ENCODE measurements around the gene PARVB. TPM values are rescaled to one million over a fixed set of nuclear protein-coding genes. Genes with fewer than 3 reads are reported as not detected.
A peak's percentile ranks its signal among the peaks of the same experiment; 100 is the strongest.

Gene PARVB
- total and polyA plus RNA-seq, 2 experiments from 2014 or later, result 10.2 to 11.2 TPM

- peak; percentile 75 for DNase-seq (ENCODE audit: low spot score)
- TF ChIP-seq CTCF (IDR thresholded peaks at IDR 0.05; ENCODE audit: poor library complexity), result peak; percentile 97
- no peak for TF ChIP-seq EZH2 (IDR thresholded peaks at IDR 0.05; ENCODE audit: borderline replicate concordance)
- no peak for TF ChIP-seq EZH2phosphoT487 (IDR thresholded peaks at IDR 0.05; ENCODE audit: low read depth, severe bottlenecking, unreplicated experiment)
- Histone ChIP-seq H3K79me2 (peaks cover 2% of the 10 kb centered on the region), H3K4me3 (no peak overlapping the region), H3K9me3 (ENCODE audit: low read depth) (no peaks in the 10 kb centered on the region), H3K4me2 (no peak overlapping the region), H3K27me3 (no peaks in the 10 kb centered on the region), H3K36me3 (replicated peaks; ENCODE audit: insufficient read depth, low read depth) (no peaks in the 10 kb centered on the region), H4K20me1 (ENCODE audit: insufficient read depth, poor library complexity, severe bottlenecking) (peaks cover 2% of the 10 kb centered on the region), H3K4me1 (ENCODE audit: insufficient read depth) (no peaks in the 10 kb centered on the region), H3K27ac (no peak overlapping the region), H3K9me2 (replicated peaks; ENCODE audit: insufficient read depth) (no peaks in the 10 kb centered on the region), H2AFZ (no peak overlapping the region)
- WGBS (ENCODE audit: low lambda C conversion rate, missing lambda C conversion rate), result 32% methylated on average over 20 of the region's 20 CpGs
These were observed 30.9 kb upstream of the PARVB start for GRCh38 chr22:43993072-43993760.

DNA sequence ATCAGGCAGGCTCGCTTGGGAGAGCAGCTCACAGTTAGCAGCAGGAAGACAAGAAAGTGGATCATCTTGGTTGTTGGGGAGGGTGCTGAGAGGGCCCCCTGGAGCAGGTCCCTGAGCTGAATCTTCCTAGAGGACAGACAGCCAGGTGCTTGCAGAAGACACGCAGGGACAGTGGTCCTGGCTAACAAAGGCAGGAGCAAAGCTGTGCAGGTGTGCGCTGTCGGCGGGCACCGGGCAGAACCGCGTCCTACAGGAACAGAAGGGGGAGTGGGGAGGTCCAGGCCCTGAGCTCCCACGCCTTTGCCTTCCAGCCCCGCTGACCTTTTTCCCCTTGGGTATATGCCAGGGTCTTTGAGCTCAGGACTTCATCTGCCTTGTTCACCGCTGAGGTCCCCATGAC lies 30.1 kb upstream of the PARVB start:
- no peaks in the 10 kb centered on the region for H3K36me3 ChIP-seq (replicated peaks; ENCODE audit: insufficient read depth, low read depth)

GRCh38 chr22:43994416-43994815 lies 29.7 kb upstream of the PARVB start:
- no peaks in the 10 kb centered on the region for H3K4me1 ChIP-seq (ENCODE audit: insufficient read depth)
- DNase-seq (ENCODE audit: low spot score), result no peak
- no peaks in the 10 kb centered on the region for H3K27me3 ChIP-seq
- no peak overlapping the region for H3K4me2 ChIP-seq
- H4K20me1 ChIP-seq (ENCODE audit: insufficient read depth, poor library complexity, severe bottlenecking), result peaks cover 2% of the 10 kb centered on the region
- no peak overlapping the region for H3K4me3 ChIP-seq
- H3K36me3 ChIP-seq (replicated peaks; ENCODE audit: insufficient read depth, low read depth), result no peaks in the 10 kb centered on the region
- TF ChIP-seq EZH2phosphoT487 (IDR thresholded peaks at IDR 0.05; ENCODE audit: low read depth, severe bottlenecking, unreplicated experiment), result no peak
- TF ChIP-seq CTCF (IDR thresholded peaks at IDR 0.05; ENCODE audit: poor library complexity), result no peak
- TF ChIP-seq EZH2 (IDR thresholded peaks at IDR 0.05; ENCODE audit: borderline replicate concordance), result no peak
- 90% methylated on average over 9 of the region's 9 CpGs for WGBS (ENCODE audit: low lambda C conversion rate, missing lambda C conversion rate)
- H2AFZ ChIP-seq, result no peak overlapping the region
- peaks cover 2% of the 10 kb centered on the region for H3K79me2 ChIP-seq
- H3K27ac ChIP-seq, result no peak overlapping the region
- no peaks in the 10 kb centered on the region for H3K9me2 ChIP-seq (replicated peaks; ENCODE audit: insufficient read depth)
- no peaks in the 10 kb centered on the region for H3K9me3 ChIP-seq (ENCODE audit: low read depth)

More for the DNA sequence above, 30.1 kb upstream of the PARVB start:
- H3K27ac ChIP-seq, result no peak overlapping the region
- H3K9me2 ChIP-seq (replicated peaks; ENCODE audit: insufficient read depth), result no peaks in the 10 kb centered on the region
- H4K20me1 ChIP-seq (ENCODE audit: insufficient read depth, poor library complexity, severe bottlenecking), result peaks cover 2% of the 10 kb centered on the region
- DNase-seq (ENCODE audit: low spot score), result no peak
- no peak overlapping the region for H3K4me2 ChIP-seq
- no peaks in the 10 kb centered on the region for H3K9me3 ChIP-seq (ENCODE audit: low read depth)
- WGBS (ENCODE audit: low lambda C conversion rate, missing lambda C conversion rate), result 93% methylated on average over 11 of the region's 11 CpGs
- no peak overlapping the region for H2AFZ ChIP-seq
- peaks cover 2% of the 10 kb centered on the region for H3K79me2 ChIP-seq
- no peaks in the 10 kb centered on the region for H3K4me1 ChIP-seq (ENCODE audit: insufficient read depth)
- no peaks in the 10 kb centered on the region for H3K27me3 ChIP-seq
- no peak overlapping the region for H3K4me3 ChIP-seq
- no peak for TF ChIP-seq EZH2phosphoT487 (IDR thresholded peaks at IDR 0.05; ENCODE audit: low read depth, severe bottlenecking, unreplicated experiment)
- no peak for TF ChIP-seq EZH2 (IDR thresholded peaks at IDR 0.05; ENCODE audit: borderline replicate concordance)

- H4K20me1 ChIP-seq (ENCODE audit: insufficient read depth, poor library complexity, severe bottlenecking), result peaks cover 2% of the 10 kb centered on the region
- no peaks in the 10 kb centered on the region for H3K36me3 ChIP-seq (replicated peaks; ENCODE audit: insufficient read depth, low read depth)
- DNase-seq (ENCODE audit: low spot score), result no peak
- H3K9me3 ChIP-seq (ENCODE audit: low read depth), result no peaks in the 10 kb centered on the region
- no peaks in the 10 kb centered on the region for H3K27me3 ChIP-seq
- TF ChIP-seq CTCF (IDR thresholded peaks at IDR 0.05; ENCODE audit: poor library complexity) (no peak), EZH2phosphoT487 (IDR thresholded peaks at IDR 0.05; ENCODE audit: low read depth, severe bottlenecking, unreplicated experiment) (no peak), EZH2 (IDR thresholded peaks at IDR 0.05; ENCODE audit: borderline replicate concordance) (no peak)
- H3K9me2 ChIP-seq (replicated peaks; ENCODE audit: insufficient read depth), result no peaks in the 10 kb centered on the region
- no peak overlapping the region for H2AFZ ChIP-seq
- no peak overlapping the region for H3K4me2 ChIP-seq
- H3K4me1 ChIP-seq (ENCODE audit: insufficient read depth), result no peaks in the 10 kb centered on the region
- H3K4me3 ChIP-seq, result no peak overlapping the region
- WGBS (ENCODE audit: low lambda C conversion rate, missing lambda C conversion rate), result 96% methylated on average over 15 of the region's 15 CpGs
- peaks cover 2% of the 10 kb centered on the region for H3K79me2 ChIP-seq
- no peak overlapping the region for H3K27ac ChIP-seq
These were observed 28.9 kb upstream of the PARVB start for GRCh38 chr22:43995057-43995685.
